Pancreas (tissue), 10 donors: ENCODE measurements around the gene CD226. TPM values are rescaled to one million over a fixed set of nuclear protein-coding genes. Genes with fewer than 3 reads are reported as not detected.

ENCODE experiments used
- ATAC-seq, 4 donors: fragments of 200-7000 bp; cut with Tn5 transposase; one replicate each; pipeline versions ENCODE4 v1.8.0 to v1.9.1; 2020; ENCODE audit warnings: mild to moderate bottlenecking in 4 of 4, moderate library complexity in 4 of 4
- DNase-seq, 6 donors: peaks; one replicate each; pipeline ENCODE4 v3.0.0-alpha.2; 2020
- FAIRE-seq: peaks from 2 replicates; lab custom pipeline; 2012; peaks lifted over from hg19 to GRCh38; lab: Jason Lieb, UNC
- H3K27ac ChIP-seq, 4 donors: fragments of 200-600 bp; sonication (generic); 1 replicate in 3 of 4; 2 replicates in 1 of 4; pipeline versions ENCODE4 v1.5.0 to v1.8.0; 2020
- H3K27me3 ChIP-seq, 4 donors: fragments of 200-600 bp; one replicate each; pipeline ENCODE4 v1.8.0; 2021
- H3K36me3 ChIP-seq, 3 donors: fragments of 200-600 bp; sonication (generic) in 1 of 3; one replicate each; pipeline versions ENCODE4 v1.5.0 to v1.8.0; 2020 to 2021
- H3K4me1 ChIP-seq, 3 donors: fragments of 200-600 bp; one replicate each; pipeline ENCODE4 v1.8.0; 2021
- H3K4me3 ChIP-seq, 4 donors: fragments of 200-600 bp; sonication (generic) in 2 of 4; one replicate each; pipeline versions ENCODE4 v1.5.0 to v1.8.0; 2020 to 2021
- H3K9me3 ChIP-seq, 4 donors: fragments of 200-600 bp; one replicate each; pipeline ENCODE4 v1.8.0; 2021
- WGBS, 2 donors: extraction: QIAGEN DNeasy Blood & Tissue Kit; methylation state at CpG; one replicate each; pipeline ENCODE4 v1.1.7; 2013; 5-methylcytosine and 5-hydroxymethylcytosine counted together
- intact Hi-C, 3 donors: fragments of 100-400 bp; cut with DNase I; formaldehyde crosslinking; loops; one replicate each; pipeline versions ENCODE4 v1.11.1 to v1.14.2; 2022
- polyA plus RNA-seq, 2 donors: library from polyadenylated mRNA; stranded (reverse); fragments of 200-250 nt; gene quantifications; one replicate each; pipeline ENCODE4 v1.2.3, GENCODE V29; 2013
- total RNA-seq, 6 donors: library from RNA; stranded (reverse); fragmentation: NEBNext Ultra II Directional in 4 of 6; extraction: Animal tissue kit (Norgen Biotek cat#: 25700) in 4 of 6; gene quantifications; one replicate each; pipeline versions ENCODE4 v1.2.1 to v1.2.4, GENCODE V29; 2021 to 2023
- TF ChIP-seq, protein P1 (sequence below), 4 donors: fragments of 200-600 bp; sonication (generic) in 3 of 4; IDR thresholded peaks; one replicate each; pipeline versions ENCODE4 v1.5.0 to v1.8.0; 2021; ENCODE audit warnings: antibody characterized with exemption in 4 of 4
- donor health status: healthy with polysubstance abuse.
- donor health status: DM: no; HTN: no; CAD: no; lungs with moderate emphysema.
- donor health status: DM: no; HTN: no; CAD: no.
- donor health status: control.
- donor health status: control.
- donor health status: Bipolar disorder and iron deficiency.
- donor health status: DM: yes; HTN: yes; CAD: no.
- donor health status: DM: no; HTN: no; CAD: no.
- donor health status: DM: no; HTN: no; CAD: no.
- donor health status: DM: yes; HTN: yes; CAD: no.

Gene CD226
- total and polyA plus RNA-seq, 8 donors: 0.07 to 1.1 (median 0.38) TPM

DNA sequence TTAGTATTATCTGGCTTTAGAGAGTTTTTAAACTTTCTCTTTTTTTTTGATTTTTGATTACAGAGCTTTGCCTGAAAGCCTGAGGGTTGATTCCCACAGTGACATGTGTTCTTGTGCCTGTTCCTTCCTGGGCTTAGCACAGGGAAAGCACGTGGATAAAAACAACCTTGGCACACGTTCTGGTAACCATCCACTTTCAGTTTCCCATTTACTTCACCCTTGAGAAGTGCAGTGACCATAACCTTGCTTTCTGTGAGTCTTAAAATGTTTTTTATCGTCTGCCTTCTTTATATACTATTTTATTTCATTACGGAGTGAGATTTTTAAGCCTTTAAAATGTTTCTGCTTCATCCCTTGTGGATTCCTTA lies 11.5 kb downstream of the CD226 start:
- intact Hi-C loops: no loop called here
- TF ChIP-seq, protein P1, sequence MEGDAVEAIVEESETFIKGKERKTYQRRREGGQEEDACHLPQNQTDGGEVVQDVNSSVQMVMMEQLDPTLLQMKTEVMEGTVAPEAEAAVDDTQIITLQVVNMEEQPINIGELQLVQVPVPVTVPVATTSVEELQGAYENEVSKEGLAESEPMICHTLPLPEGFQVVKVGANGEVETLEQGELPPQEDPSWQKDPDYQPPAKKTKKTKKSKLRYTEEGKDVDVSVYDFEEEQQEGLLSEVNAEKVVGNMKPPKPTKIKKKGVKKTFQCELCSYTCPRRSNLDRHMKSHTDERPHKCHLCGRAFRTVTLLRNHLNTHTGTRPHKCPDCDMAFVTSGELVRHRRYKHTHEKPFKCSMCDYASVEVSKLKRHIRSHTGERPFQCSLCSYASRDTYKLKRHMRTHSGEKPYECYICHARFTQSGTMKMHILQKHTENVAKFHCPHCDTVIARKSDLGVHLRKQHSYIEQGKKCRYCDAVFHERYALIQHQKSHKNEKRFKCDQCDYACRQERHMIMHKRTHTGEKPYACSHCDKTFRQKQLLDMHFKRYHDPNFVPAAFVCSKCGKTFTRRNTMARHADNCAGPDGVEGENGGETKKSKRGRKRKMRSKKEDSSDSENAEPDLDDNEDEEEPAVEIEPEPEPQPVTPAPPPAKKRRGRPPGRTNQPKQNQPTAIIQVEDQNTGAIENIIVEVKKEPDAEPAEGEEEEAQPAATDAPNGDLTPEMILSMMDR (IDR thresholded peaks at IDR 0.05): no peak
- Histone ChIP-seq H3K27me3 (no peaks in the 10 kb centered on the region), H3K36me3 (no peaks in the 10 kb centered on the region), H3K4me1 (peaks cover 0 to 7% (median 4%) of the 10 kb centered on the region in 3 donors), H3K4me3 (no peak overlapping the region), H3K9me3 (no peaks in the 10 kb centered on the region), H3K27ac (peak overlapping the region in 1 of 4 donors; percentile 48)
- no peak for FAIRE-seq
- peak in 2 of 6 donors; percentile 29 to 48 for DNase-seq
- peak; percentile 82 to 99 (median 87) for ATAC-seq
- WGBS, 2 donors: 38 to 43% methylated on average over 4 of the region's 4 CpGs

DNA sequence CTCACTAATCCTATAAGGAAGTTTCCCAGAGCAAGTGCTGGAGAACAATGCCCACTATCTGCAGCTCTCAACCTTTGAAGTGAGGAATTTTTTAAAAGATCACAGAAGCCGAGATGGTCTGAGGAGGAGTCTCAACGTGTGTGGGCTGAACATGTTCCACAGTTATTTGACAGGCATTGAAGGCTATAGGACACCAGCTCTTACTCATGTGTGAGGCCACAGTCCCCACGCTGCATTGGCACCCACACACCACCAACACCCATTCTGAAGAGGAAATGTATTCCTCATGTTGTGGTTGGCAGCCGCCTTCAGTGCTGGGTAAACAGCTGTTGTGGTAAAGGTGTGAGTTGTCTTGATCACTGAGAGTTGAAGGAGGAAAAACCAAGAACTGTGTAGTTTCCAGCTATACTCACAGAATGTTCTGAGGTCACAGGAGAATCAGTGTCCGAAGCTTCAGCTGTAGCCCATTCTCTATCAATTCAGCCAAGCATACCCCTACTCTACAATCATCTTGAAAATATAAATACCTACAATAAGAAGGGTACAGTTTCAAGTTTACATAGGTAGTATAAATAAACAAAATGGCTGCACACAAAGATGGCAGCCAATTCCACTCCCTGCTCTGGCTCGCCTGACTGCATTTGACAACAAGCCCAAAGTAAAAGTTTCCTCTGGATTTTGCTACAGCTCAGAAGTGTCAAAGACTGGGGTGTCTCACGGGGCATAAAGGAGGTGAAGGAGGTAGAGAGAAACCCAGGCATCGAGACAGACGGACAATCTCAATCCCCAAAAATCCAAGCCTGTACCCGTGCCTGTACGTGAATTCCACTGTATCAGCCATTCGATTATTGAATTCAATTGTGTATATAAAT lies 12.1 kb downstream of the CD226 start:
- ATAC-seq (peak; percentile 31 to 71 (median 40)), FAIRE-seq (no peak), DNase-seq (no peak)
- intact Hi-C loops: no loop called here
- Histone ChIP-seq H3K4me3 (no peak overlapping the region), H3K36me3 (no peaks in the 10 kb centered on the region), H3K27ac (peak overlapping the region in 1 of 4 donors; percentile 48), H3K4me1 (peaks cover 0 to 7% (median 4%) of the 10 kb centered on the region in 3 donors), H3K27me3 (no peaks in the 10 kb centered on the region), H3K9me3 (no peaks in the 10 kb centered on the region)
- WGBS, 2 donors: 81 to 85% methylated on average over 12 of the region's 12 CpGs
- TF ChIP-seq, protein P1 (IDR thresholded peaks at IDR 0.05): no peak

DNA sequence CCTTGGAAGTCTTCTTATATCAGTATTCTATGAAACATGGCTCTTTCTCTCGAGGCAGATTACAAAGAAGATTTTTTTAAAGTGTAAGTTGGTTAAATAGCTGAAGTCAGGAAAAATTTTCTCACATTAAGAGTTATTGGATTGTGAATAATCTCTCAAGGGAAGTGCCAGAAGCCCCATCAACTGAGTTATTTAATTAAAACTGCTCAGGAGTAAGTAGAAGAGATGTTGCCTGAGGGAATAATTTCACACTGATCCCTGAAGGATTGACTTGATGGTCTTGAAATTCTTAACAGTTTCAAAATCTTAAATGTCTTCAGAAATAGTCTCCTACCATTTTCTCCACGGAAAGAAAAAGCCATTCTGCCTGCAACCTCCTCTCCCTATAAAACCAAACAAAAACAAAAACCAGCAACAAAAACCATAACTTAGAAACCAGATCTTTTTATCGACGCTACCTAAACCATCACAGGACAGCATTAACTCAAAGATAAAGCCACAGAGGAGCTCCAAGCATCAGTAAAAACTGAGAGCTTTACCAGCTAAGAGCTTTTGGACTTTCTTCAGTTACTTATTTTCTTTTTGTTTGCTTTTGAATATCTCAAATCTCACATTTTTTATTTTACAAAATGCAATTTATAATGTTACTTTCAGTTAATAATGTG lies 12.9 kb downstream of the CD226 start:
- no peak overlapping the region for H3K4me3 ChIP-seq
- ATAC-seq (no peak), FAIRE-seq (no peak), DNase-seq (no peak)
- TF ChIP-seq, protein P1 (IDR thresholded peaks at IDR 0.05): no peak
- no peaks in the 10 kb centered on the region for H3K36me3 ChIP-seq
- no peak overlapping the region for H3K27ac ChIP-seq
- 55 to 69% methylated on average over 4 of the region's 4 CpGs for WGBS, 2 donors
- no peaks in the 10 kb centered on the region for H3K9me3 ChIP-seq
- H3K27me3 ChIP-seq: no peaks in the 10 kb centered on the region
- H3K4me1 ChIP-seq: peaks cover 0 to 7% (median 4%) of the 10 kb centered on the region in 3 donors
- intact Hi-C loops: no loop called here

DNA sequence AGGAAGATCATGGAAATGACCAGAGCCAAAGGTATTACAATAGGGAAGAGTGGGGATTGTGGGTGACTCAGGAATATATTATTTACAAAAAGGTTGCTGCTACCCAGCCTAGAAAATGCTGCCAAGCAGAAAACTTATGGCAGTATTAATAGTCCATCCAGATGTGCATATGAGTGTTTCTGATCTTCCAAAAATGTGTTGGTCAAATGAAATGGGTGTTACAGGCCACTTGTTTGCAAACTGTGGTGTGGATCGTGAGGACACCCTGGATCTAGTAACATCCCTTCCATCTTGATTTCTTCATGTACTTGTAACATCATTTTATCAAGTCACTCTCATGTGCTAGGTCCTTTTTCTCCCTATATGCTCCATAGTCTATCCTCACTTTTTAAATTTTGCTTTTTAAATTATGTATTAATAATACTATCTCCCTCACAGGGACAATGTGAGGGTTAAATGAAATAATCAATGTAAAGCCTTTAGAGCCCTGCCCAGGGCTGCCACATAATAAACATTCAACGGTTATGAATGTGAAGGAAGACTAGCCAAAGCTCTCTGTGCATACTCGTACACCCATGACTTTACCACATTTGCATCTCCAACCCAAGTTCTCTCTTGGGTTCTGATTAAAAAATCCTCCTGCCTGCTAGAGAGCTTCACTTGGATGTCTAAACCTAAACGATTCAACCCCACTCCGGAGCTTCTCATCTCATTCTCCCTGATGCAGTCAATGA lies 18.5 kb downstream of the CD226 start:
- 83 to 87% methylated on average over 5 of the region's 5 CpGs for WGBS, 2 donors
- FAIRE-seq: no peak
- intact Hi-C loops: no loop called here
- Histone ChIP-seq H3K4me1 (no peaks in the 10 kb centered on the region), H3K27me3 (no peaks in the 10 kb centered on the region), H3K36me3 (no peaks in the 10 kb centered on the region), H3K4me3 (no peak overlapping the region), H3K9me3 (no peaks in the 10 kb centered on the region), H3K27ac (no peak overlapping the region)
- no peak for ATAC-seq
- TF ChIP-seq, protein P1 (IDR thresholded peaks at IDR 0.05): no peak
- no peak for DNase-seq
